GM12864 (cell line): ENCODE data around the gene CELSR1.

Experiments
- DNase-seq: peaks from one replicate; pipeline ENCODE4 v3.0.0-alpha.2; 2011; ENCODE audit warnings: low read depth
- H3K4me3 ChIP-seq: 2 replicates; pipeline ENCODE4 v1.5.1; 2011; ENCODE audit warnings: mild to moderate bottlenecking, low read depth, low read length, control low read depth
- TF ChIP-seq, protein P1 (sequence below): IDR thresholded peaks from 2 replicates; pipeline ENCODE4 v1.5.1; 2011; ENCODE audit warnings: low read depth, mild to moderate bottlenecking, moderate library complexity, low read length, control low read depth, inconsistent platforms; ENCODE audit errors: missing control alignments

The CELSR1 gene

DNA sequence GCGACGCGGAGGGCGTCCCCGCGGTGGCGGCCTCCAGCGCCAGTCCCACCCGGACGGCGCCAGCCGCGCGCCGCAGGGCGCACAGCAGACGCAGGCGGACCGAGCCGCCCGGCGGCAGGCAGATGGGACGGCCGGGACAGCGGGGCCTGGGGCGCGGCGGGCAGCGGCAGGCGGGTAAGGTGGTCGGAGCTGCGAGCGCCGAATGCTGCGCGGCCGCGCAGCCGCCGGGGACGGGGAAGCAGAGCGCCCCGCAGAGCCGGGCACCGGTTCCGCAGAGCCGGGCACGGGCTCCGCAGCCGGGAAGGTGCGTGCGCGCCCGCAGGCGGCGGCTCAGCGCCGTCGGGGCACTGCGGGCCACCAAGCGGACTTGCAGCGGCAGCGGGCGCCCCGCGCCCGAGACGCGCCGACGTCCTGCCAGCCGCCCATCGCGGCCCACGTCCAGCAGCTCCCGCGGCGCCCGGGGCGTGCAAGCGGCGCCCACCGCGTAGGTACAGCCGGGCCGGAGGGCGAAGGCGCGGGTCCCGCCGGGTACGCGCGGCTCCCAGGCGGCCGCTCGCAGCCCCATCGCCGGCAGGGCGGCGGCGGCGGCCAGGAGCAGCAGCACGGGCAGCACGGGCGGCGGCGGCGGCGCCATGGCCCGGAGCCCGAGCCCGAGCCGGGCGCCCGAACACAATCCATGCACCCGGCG lies 739 bp downstream of the CELSR1 start:
- TF ChIP-seq, protein P1, sequence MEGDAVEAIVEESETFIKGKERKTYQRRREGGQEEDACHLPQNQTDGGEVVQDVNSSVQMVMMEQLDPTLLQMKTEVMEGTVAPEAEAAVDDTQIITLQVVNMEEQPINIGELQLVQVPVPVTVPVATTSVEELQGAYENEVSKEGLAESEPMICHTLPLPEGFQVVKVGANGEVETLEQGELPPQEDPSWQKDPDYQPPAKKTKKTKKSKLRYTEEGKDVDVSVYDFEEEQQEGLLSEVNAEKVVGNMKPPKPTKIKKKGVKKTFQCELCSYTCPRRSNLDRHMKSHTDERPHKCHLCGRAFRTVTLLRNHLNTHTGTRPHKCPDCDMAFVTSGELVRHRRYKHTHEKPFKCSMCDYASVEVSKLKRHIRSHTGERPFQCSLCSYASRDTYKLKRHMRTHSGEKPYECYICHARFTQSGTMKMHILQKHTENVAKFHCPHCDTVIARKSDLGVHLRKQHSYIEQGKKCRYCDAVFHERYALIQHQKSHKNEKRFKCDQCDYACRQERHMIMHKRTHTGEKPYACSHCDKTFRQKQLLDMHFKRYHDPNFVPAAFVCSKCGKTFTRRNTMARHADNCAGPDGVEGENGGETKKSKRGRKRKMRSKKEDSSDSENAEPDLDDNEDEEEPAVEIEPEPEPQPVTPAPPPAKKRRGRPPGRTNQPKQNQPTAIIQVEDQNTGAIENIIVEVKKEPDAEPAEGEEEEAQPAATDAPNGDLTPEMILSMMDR: no peak
- no peak for DNase-seq
- no peak overlapping the region for H3K4me3 ChIP-seq

DNA sequence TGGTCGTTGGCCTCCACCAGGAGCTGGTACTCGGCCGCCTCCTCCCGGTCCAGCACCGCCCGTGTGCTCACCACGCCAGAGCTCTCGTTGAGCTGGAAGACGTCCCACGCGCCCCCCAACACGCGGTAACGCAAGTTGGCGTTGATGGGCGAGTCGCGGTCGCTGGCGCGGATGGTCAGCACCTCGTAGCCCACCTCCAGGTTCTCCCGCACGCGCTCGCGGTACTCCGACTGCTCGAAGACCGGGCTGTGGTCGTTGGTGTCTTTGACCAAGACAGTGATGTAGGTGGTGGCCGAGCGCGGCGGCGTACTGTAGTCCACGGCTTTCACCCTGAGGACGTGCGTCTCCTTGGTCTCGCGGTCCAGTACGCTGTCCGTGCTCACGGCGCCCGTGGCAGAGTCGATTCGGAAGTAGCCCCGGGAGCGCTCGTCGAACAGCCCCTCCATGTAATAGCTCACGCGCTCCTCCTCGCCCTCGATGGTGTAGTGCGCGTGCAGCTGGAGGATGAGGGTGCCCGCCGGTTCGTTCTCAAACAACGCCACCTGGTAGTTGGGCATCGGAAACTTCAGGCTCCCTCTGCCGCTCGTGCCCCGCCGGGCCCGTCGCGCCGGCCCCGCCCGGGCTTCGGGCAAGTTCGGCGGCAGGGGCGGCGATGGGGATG lies 1.4 kb downstream of the CELSR1 start:
- H3K4me3 ChIP-seq: no peak overlapping the region
- TF ChIP-seq, protein P1: no peak
- no peak for DNase-seq

- TF ChIP-seq, protein P1: no peak
- DNase-seq: no peak
Measured at GRCh38 chr22:46534901-46535630, 2.4 kb downstream of the CELSR1 start.

DNA sequence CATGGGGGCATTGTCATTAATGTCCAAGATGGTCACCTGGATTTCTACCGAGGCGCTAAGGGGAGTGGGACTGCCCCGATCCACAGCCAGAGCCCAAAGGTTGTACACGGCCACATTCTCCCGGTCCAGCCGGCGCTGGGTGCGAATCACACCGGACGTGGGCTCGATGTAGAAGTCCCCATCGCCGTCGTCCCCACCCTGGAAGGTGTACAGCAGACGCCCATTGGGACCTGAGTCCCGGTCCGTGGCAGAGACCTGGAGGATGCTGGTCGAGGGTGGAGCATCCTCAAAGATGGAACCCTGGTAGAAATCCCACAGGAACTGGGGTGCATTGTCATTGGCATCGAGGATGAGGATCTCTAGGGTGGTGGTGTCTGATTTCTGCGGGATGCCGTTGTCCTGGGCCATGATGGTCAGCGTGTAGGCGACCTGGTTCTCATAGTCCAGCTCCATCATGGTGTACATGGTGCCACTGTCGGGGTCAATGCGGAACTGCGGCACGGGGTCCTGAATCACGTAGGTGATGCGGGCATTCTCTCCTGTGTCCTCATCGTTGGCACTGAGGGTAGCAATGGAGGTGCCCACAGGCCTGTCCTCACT lies 3.1 kb downstream of the CELSR1 start:
- no peak for DNase-seq
- TF ChIP-seq, protein P1: no peak
- no peak overlapping the region for H3K4me3 ChIP-seq

More at GRCh38 chr22:46534901-46535630, 2.4 kb downstream of the CELSR1 start:
- H3K4me3 ChIP-seq: no peak overlapping the region

DNA sequence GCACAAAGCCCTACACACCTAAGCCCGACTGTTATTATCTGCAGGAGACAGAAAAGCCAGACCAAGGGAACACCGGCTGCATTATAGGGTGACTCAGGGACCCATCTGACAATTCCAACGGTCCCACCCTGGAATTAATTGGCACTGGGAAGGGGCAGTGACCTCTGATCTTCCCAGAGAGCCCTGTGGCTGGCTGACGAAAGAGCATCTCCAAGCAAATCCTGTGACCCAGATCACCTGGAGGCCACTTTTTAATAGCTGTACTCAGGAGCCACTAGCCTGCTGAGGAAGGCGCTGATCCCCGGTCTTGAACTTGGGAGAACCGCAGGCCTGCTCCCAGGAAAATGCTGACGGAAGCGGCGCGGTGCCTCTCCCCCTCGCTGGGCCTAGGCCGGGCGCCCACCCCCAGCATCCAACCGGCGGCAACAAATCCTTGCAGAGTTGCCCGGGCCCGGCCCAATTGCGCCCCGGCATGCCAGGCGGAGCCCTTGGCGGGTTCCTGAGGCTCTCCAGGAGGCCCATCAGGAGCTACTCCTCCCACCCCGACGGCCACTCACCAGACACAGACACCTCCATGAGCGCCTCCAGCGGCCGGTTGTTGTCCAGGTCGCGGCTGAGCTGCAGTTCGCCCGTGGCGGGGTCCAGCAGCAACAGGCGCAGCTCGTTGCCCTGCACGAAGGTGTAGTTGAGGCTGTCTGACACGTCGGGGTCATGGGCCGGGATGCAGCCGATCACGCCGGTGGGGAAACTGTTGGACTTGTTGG lies 4.2 kb downstream of the CELSR1 start:
- H3K4me3 ChIP-seq: no peak overlapping the region
- TF ChIP-seq, protein P1: no peak
- no peak for DNase-seq

- no peak overlapping the region for H3K4me3 ChIP-seq
Measured at GRCh38 chr22:46532416-46532815, 5.0 kb downstream of the CELSR1 start.

More at GRCh38 chr22:46532416-46532815, 5.0 kb downstream of the CELSR1 start:
- no peak for DNase-seq
- TF ChIP-seq, protein P1: no peak
